Astrocyte of the hippocampus (primary cell): ENCODE measurements around the gene ZNF26.
"Not testable (repeated sequence)": the region's sequence is repeated elsewhere in the genome, so short reads cannot be mapped to it uniquely, and the experiment has no call there.

ENCODE experiments used
- DNase-seq: peaks from one replicate; pipeline ENCODE4 v3.0.0; 2011; ENCODE audit warnings: low read depth, low spot score

Gene ZNF26

DNA sequence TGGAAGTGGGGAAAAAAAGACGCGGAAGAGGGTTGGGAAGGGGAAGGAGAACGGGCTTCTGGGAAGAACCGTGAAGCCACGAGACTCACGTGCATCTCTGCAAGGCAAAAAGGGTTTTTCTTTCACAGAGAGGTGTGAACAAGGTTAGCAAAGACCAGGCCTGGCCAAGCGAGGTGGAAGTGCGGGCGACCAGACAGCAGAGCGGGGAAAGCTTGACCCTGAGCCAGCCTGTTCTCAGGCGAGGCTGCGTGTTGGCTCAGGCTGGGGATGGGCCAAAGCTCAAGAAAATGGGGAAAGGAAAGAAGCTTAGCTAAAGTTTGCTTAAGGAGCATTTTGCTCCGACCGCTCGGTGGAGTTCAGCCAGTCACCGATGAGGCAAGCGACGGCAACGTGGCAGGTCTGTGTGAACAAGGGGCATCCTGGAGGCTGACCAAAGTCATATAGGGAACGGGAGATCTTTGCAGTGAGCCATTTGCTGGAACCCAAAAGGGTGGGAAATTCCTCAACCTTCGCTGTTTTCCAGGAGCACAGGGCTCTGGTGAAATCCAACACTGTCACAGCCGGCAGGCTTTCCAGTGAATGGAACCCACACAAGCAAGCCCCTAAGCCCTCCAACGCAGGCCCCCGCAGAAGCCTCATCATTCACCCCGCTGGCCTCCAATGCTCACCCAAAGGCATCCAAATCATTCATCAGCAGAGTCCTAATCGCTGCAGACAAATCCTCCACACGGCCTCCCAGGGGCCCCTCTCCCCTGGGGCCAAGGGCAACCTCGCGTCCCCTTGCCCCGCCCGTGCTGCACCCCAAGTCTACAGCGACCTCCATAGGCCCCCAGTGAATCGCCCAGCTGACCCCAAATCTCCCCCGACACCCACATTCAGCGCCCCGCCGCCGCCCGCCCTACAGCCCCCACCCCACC lies 30.8 kb upstream of the ZNF26 start:
- DNase-seq = peak; percentile 76

DNA sequence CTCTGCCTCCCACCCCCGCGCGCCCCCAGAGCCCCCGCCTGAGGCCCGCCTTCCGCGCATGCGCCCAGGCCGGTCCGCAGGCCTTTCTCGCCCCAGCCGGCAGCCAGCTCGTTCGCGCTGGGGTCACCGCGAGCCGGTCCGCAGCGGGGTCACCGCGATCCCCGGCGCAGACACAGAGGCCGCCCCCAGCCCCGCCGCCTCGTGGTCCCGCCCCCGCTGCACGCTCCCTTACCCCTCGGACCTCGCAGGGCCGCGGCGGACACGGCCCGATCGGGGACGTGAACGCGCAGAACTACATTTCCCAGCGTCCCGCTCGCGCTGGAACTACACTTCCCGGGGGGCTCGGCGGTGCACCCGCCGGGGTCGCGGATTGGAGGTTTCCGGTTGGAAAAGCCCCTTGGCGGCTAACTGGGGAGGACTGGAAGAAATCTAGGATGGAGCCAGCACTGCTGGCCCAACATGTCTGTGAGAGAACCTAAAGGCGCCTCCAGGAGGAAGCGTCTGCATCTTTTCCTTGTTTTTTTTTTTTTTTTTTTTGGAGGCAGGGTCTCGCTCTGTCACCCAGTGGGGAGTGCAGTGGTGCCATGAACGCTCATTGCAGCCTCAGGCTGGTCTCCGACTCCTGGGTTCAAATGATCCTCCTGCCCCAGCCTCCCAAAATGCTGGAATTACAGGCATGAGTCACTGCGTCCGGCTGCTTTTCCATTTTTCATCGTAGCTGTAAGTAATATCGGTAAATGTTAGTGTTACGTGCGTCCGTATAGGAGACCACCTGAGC lies 30.0 kb upstream of the ZNF26 start, which contains the start of gene ZNF605:
Gene ZNF605 (minus strand): TSS at position 296 of the 778 bp plus-strand sequence. CDS start 10,671 bp downstream, outside the sequence.
- DNase-seq = peak; percentile 97

DNA sequence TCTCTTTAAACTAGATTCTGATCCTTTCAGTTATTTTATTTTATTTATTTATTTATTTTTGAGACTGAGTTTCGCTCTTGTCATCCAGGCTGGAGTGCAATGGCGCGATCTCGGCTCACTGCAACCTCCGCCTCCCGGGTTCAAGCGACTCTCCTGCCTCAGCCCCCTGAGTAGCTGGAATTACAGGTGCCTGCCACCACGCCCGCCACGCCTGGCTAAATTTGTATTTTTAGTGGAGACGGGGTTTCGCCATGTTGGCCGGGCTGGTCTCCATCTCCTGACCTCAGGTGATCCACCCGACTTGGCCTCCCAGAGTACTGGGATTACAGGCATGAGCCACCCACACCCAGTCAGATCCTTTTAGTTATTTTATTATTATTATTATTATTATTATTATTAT lies 24.4 kb upstream of the ZNF26 start:
- DNase-seq = not testable (repeated sequence)

DNA sequence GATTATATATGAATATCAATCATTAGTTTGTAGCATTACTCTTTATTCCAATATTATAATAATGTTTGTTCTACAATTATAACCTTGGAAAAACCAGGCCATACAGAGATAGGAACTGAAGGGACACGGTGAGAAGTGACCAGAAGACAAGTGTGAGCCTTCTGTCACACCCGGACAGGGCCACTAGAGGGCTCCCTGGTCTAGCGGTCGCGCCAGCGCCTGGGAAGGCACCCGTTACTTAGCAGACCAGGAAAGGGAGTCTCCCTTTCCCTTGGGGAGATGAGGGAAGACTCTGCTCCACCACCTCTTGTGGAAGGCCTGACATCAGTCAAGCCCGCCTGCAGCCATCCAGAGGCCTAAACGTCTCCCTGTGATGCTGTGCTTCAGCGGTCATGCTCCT lies 22.2 kb upstream of the ZNF26 start:
- DNase-seq = not testable (repeated sequence)

DNA sequence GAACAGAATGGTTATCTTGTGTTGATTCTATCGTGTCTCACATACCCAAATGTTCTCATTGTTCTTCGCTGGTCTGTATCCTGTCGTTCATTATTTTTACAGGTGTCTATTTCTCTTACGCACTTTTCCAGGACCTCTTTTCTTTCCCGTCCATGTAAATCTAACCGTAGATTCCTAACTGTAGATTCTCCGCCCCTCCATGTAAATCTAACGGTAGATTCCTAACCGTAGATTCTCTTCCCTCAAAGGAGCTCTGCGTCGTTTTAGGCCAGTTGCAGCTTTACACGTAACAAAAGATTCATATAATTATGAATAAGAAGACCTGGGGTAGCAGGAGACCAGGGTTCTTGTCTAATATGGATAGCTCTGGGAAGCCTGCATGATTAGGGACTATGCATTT lies 20.4 kb upstream of the ZNF26 start:
- DNase-seq = no peak

DNA sequence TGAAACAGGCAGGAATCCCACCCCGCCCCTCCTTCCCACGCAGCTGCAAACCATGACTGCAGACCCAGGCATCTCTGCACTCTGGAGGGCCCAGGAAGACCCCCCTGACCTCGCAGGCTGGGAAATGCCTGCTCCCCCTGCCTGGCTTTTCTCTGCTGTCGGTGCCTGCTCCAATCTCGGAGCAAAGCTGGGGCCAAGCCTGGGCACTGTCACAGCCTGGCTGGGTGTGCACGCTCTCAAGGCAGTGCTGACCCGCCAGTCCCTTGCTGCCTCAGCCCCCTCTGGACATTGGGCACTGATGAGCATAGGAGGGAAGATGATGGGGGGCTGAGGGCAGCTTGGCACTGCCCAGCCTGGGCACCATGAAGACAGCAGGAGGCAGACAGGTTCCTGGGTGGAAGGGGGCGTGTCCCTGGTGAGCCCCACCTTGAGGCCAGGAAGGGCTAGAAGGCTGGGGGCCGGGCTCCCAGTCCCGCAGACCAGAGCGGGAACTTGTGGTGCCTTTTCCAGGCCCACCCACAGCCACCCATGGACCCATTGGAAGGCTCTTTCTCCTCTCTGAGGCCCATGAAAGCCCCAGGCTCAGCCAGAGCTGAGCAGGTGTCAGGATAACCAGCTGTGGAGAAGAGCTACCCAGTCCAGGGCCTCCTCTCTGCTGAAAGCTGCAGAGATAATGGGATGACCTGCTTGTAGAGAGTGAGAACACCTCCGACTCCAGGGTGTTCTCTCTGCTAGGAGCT lies 19.3 kb upstream of the ZNF26 start:
- no peak for DNase-seq

DNA sequence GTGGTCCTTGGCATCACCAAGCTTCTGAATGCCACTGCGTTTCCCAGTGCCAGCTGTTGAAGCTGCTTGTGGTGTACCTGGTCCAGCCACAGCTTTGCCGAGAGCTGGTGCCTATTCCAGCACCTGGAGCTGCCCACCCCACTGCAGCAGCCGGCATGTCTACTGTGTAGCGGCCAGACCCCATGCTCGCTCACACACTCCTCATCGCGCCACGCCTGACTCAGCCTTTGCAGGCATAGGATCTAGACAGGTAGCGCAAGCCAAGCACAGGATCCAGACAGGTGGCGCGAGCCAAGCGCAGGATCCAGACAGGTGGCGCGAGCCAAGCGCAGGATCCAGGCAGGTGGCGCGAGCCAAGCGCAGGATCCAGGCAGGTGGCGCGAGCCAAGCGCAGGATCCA lies 18.4 kb upstream of the ZNF26 start:
- no peak for DNase-seq

DNA sequence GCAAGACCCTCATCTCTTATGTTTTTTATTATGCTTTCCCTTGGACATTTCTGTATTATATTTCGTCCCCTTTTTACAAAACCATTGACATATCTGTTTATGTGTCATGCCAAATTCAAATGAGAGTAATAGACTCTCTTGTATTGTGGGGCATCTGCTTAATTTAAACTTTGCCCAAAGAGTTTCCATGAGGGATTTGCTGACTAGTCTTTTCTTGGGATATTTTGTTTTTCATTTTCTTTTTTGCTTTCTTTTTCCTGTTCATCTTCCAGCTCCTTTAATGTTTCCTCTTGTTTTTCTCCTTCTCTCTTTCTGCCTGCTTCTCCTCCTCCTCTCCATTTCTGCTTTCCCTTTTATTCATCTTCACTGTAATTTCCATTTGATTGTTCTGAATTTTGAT lies 13.8 kb upstream of the ZNF26 start:
- no peak for DNase-seq

DNA sequence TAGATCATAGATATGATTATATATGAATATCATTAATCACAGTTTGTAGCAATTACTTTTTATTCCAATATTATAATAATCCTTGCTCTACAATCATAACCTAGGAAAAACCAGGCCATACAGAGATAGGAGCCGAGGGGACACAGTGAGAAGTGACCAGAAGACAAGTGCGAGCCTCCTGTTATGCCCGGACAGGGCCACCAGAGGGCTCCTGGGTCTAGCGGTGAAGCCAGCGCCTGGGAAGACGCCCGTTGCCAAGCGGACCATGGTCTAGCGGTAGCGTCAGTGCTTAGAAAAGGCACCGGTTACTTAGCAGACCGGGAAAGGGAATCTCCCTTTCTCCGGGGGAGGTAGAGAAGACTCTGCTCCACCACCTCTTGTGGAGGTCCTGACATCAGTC lies 9.3 kb upstream of the ZNF26 start:
- not testable (repeated sequence) for DNase-seq

DNA sequence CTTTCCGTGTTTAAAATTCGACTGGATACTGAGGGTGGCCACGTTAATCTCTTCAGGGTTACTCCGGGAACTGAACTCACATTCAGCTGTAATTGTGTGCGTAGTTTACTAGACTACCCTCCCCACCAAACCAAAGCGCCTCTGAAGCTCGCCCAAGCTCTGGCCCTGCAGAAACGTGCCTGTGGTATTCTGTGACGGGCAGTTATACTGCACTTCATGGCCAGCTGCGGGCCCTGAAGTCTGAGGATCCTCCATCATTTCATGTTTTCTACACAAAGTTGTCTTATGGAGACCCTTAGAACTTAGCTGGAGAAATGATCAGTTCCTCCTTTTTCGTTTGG lies 688 bp downstream of the ZNF26 start:
- peak; percentile 48 for DNase-seq

DNA sequence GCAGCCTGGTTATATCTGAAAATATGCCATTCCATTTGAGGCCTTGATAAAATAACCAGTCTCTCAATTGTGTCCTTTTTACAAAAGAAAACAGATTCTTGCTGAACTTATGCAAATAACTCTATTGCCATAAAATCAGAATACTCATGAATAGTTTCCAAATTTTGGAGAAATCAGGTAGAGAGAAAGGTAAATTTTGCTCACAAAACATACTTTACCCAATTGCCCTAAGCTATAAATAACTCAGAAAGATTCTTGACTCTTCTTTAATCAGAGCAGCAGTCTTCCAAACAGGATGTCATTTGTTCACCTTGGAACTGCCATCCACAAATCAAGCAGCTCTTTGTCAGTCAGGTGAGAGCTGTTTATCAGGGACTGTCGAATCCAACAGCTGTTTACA lies 12.6 kb downstream of the ZNF26 start:
- DNase-seq = no peak

DNA sequence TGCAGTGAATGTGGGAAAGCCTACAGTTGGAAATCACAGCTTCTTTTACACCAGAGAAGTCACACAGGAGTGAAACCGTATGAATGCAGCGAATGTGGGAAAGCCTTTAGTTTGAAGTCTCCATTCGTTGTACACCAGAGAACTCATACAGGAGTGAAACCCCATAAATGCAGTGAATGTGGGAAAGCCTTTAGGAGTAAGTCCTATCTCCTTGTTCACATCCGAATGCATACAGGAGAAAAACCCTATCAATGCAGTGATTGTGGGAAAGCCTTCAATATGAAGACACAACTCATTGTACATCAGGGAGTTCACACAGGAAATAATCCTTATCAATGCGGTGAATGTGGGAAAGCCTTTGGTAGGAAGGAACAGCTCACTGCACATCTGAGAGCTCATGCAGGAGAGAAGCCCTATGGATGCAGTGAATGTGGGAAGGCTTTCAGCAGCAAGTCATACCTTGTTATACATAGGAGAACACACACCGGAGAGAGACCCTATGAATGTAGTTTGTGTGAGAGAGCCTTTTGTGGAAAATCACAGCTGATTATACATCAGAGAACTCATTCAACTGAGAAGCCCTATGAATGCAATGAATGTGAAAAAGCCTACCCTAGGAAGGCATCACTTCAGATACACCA lies 24.6 kb downstream of the ZNF26 start:
- no peak for DNase-seq

DNA sequence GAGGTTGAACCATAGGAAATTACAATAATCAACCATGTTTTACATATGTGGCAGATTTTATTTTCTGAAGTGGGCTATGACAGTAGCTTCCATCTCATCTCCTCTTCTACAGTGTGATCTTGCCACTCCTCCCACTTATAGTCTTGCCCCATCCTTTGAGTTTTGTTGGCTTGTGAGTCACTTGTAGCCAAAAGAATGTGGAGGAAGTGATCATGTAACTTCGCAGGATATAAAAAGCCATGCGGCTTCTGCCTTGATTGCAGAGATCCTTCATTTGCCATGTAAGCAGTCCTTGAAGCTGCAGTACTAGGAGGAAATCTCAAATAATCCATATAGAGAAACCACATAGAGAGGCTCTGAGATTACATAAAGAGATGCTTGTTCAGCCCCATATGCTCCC lies 37.4 kb downstream of the ZNF26 start:
- DNase-seq = no peak

DNA sequence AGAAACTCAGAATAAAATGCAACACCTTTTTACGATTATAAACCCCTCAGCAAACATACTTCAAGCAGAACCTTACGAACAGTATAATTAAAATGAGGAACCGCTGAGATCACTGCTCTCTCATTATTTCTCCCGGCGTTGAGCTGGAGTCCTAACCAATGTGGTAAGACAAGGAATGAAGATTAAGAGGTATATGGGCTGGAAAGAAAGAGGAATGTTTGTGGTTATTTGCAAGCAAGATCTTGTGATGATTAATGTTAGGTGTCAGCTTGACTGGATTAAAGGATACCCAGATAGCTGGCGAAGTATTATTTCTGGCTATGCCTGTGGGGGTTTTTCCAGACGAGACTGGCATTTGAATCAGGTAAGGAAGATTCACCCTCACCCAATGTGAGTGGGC lies 40.8 kb downstream of the ZNF26 start:
- DNase-seq = peak; percentile 69

DNA sequence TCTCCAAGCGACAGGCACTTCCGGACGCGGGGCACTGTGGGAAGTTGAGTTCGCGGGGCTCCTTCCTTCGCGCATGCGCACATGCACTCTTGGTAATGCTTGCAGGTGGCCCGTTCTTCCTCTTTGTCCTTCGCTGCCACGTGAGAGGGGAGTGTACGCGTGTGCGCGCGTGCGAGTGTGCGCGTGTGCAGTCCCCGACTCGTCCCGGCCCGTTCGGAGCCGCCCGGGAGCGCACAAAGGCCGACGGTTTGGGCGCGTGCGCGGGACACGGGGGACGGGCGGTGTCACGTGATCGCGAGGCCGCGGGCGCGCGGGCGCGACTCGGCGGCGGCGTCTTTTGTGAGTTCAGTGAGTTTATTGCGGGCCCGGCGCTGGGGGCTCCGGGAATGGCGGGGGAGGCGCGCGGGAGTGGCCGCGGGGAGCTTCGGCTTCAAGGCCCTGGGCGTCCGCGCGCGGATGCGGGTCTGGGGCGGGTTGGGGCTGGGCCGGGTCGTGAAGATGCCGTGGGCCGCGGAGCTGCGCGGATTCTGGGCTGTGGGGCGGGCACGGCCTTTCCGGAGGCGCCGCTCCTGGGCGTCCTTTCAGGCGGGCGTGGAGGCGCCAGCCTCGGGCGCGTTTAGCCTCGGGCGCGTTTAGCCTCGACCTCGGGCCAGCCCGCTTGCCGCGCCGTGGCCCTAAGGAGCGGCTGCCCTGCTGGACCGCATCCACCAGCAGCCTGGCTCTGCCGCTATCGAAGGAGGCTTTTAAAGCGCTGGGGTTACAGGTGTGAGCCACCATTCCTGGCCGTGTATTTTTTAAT lies 51.2 kb downstream of the ZNF26 start, which contains the start of gene ZNF84:
Gene ZNF84 (plus strand): TSS at position 303 of the 799 bp plus-strand sequence. CDS start 3,959 bp downstream, outside the sequence.
- DNase-seq = peak; percentile 99

DNA sequence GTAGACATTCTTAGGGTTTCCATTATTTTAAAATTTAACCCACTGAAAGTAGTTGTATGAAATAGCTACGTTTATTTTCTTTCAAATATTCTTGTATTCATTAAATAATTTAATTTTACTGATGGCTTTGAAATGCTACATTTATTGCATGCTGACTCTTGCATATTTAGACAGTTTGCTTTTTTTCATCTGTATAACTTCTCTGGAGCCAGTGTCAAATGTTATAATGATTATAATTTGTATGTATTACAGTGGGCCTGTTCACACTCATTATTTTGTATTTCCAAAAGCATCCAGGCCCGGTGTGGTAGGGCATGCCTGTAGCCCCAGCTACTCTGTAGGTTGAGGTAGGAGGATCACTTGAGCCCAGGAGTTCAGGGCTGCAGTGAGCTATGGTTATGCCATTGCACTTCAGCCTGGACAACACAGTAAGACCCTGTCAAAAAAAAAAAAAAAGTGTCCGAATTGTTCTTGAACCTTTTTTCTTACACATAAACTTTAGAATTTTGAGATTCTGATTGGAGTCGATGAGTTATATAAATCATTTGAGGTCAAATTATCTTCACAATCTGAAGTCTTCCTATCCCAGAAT lies 52.0 kb downstream of the ZNF26 start:
- no peak for DNase-seq

DNA sequence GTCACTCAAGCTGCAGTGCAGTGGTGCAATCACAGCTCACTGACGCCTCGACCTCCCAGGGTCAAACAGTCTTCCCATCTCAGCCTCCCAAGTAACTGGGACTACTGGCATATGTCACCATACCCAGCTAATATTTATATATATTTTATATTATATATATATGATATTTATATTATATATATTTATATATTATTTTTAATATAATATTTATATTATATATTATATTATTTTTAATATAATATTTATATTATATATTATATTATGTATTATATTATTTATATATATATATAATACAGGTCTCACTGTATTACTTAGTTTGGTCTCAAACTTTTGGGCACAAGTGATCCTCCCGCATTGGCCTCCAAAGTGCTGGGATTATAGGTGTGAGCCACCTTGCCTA lies 60.5 kb downstream of the ZNF26 start:
- no peak for DNase-seq

DNA sequence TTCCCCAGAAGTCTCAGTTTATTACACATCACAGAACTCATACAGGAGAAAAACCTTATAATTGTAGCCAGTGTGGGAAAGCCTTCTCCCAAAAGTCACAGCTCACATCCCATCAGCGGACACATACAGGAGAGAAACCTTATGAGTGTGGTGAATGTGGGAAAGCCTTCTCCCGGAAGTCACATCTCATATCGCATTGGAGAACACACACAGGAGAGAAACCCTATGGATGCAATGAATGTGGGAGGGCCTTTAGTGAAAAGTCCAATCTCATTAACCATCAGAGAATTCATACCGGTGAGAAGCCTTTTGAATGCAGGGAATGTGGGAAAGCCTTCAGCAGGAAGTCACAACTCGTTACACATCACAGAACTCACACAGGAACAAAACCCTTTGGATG lies 71.3 kb downstream of the ZNF26 start:
- DNase-seq = peak; percentile 6

DNA sequence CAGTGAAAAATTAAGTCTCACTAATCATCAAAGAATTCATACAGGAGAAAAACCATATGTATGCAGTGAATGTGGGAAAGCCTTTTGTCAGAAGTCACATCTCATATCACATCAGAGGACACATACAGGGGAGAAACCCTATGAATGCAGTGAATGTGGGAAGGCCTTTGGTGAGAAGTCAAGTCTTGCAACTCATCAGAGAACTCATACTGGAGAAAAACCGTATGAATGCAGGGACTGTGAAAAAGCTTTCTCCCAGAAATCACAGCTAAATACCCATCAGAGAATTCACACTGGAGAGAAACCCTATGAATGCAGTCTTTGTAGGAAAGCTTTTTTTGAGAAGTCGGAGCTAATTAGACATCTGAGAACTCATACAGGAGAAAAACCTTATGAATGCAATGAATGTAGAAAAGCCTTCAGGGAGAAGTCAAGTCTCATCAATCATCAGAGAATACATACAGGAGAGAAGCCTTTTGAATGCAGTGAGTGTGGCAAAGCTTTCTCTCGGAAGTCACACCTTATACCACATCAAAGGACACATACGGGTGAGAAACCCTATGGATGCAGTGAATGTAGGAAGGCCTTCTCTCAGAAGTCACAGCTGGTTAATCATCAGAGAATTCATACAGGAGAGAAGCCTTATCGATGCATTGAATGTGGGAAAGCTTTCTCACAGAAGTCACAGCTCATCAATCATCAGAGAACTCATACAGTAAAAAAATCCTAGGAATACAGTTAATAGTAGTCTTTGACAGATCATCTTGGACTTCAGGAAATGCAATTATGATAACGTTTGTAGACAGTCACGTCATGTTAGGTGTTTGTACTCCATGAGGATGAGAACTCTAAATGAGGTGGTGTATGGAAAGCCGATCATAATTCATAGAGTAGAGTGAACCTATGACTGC lies 72.3 kb downstream of the ZNF26 start:
- peak; percentile 7 for DNase-seq
